GM12872 (cell line): ENCODE measurements around the gene PCDH12.

Source experiments
- TF ChIP-seq, protein P1 (sequence below): IDR thresholded peaks from 3 replicates; pipeline ENCODE4 v1.5.1; 2011; ENCODE audit warnings: low read depth, mild to moderate bottlenecking, low read length, moderate library complexity; ENCODE audit not compliant: insufficient read depth

Gene PCDH12

GRCh38 chr5:141934099-141934844 lies 23.7 kb downstream of the PCDH12 start:
- TF ChIP-seq, protein P1, sequence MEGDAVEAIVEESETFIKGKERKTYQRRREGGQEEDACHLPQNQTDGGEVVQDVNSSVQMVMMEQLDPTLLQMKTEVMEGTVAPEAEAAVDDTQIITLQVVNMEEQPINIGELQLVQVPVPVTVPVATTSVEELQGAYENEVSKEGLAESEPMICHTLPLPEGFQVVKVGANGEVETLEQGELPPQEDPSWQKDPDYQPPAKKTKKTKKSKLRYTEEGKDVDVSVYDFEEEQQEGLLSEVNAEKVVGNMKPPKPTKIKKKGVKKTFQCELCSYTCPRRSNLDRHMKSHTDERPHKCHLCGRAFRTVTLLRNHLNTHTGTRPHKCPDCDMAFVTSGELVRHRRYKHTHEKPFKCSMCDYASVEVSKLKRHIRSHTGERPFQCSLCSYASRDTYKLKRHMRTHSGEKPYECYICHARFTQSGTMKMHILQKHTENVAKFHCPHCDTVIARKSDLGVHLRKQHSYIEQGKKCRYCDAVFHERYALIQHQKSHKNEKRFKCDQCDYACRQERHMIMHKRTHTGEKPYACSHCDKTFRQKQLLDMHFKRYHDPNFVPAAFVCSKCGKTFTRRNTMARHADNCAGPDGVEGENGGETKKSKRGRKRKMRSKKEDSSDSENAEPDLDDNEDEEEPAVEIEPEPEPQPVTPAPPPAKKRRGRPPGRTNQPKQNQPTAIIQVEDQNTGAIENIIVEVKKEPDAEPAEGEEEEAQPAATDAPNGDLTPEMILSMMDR = no peak

DNA sequence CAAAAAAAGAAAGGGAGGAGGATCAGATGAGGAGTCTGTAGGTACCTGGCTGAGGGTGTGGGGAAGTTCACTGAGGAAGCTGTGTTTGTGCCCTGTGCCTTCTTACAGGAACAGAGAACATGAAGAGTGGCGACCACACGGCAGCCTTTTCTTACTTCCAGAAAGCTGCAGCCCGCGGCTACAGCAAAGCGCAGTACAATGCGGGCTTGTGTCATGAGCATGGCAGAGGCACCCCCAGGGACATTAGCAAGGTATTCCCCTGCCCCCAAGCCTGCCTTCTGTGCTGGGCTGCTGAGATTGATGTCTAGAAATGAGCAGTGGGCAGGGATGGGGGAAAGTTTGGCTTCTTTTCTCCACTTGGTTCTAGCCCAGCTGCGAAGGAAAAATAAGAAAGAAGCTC lies 24.9 kb downstream of the PCDH12 start:
- TF ChIP-seq, protein P1 = no peak

GRCh38 chr5:141931694-141932093 lies 26.3 kb downstream of the PCDH12 start:
- TF ChIP-seq, protein P1 = no peak

DNA sequence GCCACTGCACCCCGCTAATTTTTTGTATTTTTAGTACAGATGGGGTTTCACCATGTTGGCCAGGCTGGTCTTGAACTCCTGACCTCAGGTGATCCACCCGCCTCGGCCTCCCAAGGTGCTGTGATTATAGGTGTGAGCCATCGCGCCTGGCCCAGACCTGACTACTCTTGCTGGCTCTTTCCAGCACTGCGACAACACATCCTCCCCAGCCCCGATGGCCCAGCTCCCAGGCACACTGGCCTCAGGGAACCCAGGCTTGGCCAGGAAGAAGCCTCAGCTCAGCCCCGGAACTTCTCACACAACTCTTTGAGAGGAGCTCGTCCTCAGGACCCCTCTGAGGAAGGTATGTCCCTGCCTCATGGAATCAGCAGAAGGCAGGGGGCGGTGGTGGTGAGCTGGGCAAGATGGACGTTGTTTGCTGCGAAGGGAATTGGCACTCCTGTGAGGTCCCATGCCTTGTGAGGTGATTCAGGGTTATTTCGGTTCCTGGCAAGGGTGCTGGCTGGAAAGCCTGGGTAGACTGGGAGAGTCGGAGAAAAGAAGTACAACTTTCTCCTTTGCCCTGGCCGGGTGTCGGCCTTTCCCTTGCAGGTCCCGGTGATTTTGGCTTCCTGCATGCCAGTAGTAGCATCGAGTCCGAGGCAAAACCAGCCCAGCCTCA lies 28.5 kb downstream of the PCDH12 start:
- TF ChIP-seq, protein P1 = no peak

- TF ChIP-seq, protein P1 = no peak
These were observed 30.0 kb downstream of the PCDH12 start for GRCh38 chr5:141928051-141928450.

DNA sequence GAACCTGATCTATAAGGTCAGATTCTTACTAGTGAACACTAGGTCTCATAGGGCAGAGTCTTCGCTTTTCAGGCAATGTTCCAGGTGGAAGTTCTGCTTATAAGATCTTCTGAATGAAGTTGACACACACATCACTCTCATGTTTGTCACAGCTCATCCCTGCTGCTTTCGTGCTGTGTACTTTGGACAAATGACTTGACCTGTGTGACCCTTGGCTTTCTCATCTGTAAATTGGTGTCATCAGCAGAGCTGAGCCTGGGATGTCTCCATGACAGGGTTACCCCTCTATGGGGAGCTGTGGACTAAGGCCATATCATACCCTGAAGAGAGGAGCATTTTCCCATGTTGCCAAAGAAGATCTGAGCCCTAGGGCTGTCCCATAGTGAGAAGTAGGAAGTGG lies 31.6 kb downstream of the PCDH12 start:
- TF ChIP-seq, protein P1 = no peak

DNA sequence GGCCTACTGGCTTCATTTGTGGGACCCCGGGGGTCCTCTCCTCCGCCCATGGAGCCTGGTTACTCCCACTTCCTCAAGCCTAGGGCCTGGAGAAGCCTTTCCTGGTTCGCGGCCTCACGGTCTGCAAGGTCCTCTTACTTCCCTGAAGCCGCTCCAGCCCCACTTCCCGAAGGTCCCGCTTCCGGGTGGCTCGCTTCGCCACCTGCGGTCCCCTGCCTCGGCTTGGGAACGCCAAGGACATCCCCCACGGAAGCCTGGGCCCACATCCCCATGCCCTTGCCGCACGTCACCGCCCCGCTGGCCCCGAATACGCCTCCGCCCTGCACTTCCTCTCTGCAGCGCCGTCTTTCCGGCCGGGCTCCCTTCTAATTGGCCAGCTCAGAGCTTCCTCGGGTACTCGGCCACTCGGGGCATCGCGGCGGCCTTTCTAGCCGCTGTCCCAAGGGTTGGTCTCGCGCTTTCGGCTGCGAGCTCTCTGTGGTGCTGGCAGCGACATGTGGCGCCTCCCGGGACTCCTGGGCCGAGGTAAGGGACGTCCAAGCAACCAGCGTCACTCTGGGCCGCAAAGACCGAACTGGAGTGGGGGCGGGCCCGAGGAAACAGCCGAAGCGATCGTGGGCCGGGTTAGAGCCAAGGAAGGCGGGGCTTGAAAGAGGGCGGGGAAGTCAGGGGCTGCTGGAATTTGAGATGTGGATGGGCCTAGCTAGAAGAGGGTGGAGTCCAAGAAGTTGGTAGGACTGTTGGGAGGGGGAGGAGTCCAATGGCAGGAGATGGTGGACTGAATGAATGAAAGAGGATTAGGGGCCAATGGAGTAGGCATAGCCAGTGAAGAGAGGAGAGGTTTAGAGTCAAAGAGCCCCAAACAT lies 34.3 kb downstream of the PCDH12 start, which contains the start of gene DELE1:
Gene DELE1 (plus strand): TSS at position 424 of the 866 bp plus-strand sequence. CDS start 71 bp downstream, at position 495.
- TF ChIP-seq, protein P1 = no peak
